Activated gamma-delta T cell treated with Interleukin-2 at 50 U/mL for 16 hours (primary cell): ENCODE data around the gene TSPAN2.

ENCODE experiments used
- DNase-seq: peaks from one replicate; pipeline ENCODE4 v3.0.0-alpha.2; 2020

Gene TSPAN2

DNA sequence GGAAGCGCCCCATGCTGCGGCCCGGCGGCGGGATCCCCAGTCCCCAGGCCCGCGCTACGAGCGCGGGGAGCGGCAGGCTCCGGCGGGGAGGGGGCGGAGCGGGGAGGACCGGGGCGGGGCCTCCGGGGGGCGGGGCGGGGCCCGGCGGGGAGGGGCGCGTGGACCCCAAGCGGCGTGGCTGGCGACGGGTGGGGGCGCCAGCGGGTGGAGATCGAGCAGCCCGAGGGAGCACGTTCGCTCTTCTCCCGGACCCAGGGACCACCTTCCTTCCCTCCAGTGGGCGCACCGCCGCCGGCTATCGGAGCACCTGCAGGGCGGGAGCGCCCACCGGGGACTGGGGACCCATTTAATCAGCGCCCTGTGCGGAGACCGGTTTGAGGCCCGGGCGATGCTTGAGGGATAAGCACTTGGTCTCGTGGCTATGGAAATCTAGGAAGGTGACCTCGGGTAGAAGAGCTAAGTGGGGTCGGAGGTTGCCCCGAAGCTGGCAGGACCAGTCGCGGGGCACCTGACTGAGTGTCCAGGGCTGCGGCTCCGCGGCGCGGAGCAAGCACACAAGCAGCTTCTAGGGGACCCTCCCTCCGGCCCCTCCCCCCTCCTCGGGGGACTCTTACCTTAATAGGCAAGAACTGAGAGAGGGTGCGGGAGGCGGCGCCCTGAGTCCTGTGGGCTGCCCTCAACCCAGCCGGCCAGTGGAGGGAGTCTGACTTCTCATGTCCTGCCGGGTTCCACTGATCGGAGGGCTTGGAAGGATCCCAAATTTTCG is at the start of gene TSPAN2:
Gene TSPAN2 (minus strand): TSS at position 84 of the 766 bp plus-strand sequence. CDS start 71 bp downstream, at position 13.
- DNase-seq: peak; percentile 53

DNA sequence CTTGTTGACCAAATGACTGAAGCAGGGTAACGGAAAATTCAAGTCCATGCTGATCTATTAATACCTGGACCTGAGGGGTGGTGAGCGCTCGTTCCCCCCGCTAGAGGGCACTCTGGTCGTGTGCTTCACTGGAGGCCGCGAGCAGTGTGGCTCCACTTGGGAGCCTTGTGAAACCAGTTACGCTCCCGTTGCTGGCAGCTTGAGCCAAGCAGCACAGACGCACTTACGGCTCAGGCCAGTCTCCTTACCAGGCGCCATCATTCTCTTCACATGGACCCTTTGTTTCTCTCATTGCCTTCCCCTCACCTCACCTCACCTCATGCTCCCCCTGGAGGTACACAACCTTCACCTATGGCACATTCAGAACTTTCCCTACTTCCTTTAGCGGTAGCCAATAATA is 49.7 kb upstream of the TSPAN2 start:
- peak; percentile 58 for DNase-seq

DNA sequence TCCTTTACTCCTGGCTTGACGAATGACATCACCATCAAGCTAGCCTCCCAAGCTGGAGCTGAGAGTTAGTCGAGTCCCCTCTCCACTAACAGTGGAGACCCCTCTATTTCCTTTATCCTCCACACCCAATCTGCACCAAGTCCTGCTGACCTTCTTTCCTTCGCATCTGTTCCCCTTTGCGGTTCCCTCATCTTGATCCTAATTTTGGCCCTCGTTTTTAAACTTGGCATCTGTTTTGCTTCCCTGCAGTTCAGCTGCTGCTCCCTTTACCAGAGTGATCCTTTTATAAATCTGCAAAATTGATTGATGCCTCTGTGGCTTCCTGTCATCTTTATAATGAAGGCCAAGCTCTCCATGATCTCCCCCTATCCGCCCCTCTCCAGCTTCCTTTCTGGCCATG is 49.0 kb upstream of the TSPAN2 start:
- no peak for DNase-seq

DNA sequence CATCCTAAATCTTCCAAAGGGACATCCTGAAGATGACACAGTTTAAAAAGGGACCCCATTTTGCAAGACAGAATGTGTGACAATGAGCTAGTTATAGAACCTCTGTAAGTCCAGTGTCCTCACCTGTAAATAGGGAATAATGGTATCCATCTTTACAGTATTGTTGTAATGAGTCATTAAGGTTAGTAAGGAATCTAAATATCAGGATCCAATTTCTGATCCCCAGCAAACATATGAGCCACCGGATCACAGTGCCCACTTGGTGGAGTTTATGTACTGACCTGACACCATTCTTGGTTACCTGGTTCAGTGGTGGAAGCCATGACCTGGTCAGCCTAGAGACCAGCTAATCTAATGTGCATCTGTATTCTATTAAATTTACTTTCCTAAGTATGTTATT is 47.9 kb upstream of the TSPAN2 start:
- DNase-seq: no peak

DNA sequence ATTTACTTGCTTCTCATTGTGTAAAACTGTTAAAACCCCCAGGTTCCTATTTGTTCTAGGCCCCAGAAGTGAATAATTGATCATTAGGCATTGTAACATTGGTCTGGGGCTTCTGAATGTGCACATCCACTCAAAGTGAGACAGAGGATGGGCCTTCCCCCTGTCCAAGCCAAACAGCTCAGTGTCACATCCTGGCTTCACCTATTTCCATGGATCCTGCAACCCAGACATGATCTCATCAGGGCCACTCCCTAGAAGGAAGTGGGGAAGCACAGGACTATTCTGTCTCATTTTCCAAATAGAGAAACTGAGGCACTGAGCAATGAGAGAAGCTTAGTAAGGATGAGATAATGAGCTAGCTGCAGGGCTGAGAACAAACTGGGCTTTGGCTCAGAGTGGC is 47.4 kb upstream of the TSPAN2 start:
- no peak for DNase-seq

DNA sequence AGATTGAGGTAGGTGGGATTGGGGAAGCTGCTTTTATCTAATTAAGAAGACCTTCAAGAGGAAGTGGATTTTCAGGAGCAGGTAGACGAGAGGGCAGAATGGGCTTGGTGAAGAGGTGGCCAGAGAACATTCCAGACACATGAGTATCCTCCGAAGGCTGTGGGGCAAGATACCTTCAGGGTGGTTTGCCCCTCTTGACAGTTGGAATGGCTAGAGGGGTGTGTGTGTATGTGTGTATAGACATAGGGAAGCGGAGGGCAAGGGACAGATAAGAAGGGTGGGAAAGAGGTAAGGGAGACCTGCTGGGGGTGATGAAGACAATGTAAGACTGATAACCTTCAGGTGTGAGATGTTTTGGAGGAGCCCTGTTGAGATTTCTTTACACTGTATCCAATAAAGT is 46.8 kb upstream of the TSPAN2 start:
- no peak for DNase-seq

DNA sequence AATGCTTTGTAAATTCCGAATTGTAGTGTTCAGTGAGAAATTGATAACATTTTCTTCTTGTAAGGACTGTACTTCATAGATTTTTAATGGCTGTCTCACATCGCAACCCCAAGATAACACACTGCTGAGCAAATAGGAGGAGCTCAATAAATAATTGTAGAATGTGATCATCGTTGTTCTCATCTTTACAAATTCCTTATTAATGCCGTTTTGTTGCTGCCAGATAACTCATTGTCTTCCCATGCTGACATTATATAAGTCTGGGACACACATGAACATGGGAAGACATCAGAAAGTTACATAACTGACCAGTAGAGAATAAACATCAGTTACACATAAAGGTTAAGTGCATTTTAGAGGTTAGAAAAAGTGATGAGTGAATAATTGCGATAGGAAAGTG is 46.4 kb upstream of the TSPAN2 start:
- no peak for DNase-seq

DNA sequence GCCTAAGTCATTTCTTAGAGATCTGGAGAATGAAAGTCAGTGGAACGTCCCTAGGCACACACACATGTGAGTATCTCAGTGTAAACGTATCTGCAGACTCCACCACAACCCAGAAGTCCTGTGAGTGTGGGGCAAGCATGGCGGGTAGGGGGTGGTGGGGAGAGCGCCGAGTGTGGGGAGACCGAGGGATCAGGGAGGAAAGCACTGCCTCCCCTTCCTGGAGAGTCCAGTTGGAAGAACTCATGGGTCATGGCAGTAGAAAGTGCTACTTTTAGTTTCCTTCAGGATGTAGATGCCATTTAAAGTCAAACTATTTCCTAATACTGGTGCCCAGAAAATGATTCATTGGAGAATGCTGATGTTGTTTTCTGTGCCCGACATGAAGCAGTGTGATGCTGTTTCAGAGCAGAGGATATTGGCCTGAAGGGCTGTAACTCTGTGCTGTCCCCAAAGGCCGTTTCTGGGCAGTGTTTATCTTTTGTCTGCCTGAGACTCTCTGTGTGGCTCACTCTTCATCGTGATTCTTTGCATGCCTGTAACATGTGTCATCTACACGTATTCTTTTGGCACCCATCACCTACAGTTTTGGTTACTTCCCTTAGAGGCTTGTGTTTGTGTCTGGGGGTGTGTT is 45.7 kb upstream of the TSPAN2 start:
- no peak for DNase-seq

DNA sequence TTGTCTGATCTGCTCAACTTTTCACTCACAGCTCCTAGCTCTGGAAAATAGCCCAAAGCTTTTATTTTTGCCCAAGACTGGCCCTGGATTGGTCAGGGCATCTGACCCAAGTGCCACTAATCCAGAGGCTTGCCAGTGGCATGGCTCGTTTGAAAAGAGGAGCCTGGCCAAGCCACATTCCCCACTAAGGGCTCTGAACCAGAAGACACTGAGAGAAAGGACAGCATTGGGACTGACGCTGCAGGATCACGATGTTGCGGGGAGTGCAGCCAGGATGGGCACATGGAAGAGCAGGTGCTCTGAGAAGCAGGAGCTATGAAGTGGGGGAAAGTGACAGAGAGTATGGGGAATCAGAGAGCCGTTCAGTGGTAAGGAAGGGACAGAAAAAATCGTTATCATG is 44.9 kb upstream of the TSPAN2 start:
- DNase-seq: no peak

DNA sequence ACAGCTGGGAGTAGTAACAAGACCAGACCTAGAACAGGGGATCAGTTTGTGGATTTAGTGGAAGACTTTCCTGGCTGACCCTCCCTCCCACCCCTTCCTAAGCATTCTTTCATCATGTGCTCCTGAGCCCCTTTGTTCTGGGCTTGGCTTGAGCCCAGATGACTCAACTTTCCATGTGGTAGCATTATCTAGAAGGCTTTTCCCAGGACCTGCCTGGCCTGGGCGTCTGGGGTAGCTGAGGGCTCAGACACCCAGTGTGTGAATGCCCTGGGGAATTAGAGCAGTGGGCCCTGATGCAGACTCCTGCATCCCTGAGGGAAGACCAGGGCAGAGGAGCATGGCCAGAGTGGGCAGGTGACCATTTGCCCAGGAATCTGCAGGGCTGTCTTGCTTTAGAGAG is 44.1 kb upstream of the TSPAN2 start:
- no peak for DNase-seq

DNA sequence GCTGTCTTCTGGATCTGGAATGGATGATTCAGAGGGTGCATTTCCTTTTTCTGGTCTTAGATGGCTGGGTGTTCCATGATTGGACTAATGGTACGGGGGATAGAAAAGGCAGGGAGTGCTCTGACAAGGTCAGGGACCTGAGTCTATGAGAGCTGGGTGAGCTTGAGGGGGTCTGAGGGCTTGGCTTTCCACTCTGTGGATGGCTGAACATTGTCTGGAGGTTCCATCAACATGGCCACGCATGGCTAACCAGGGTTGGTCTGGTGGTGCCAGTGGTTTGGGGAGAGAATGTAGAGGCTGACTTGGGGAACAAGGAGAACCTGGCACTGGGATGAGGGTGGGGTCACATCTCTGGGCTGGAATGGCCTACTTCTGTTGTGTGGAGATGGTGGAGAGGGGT is 41.5 kb upstream of the TSPAN2 start:
- DNase-seq: no peak

DNA sequence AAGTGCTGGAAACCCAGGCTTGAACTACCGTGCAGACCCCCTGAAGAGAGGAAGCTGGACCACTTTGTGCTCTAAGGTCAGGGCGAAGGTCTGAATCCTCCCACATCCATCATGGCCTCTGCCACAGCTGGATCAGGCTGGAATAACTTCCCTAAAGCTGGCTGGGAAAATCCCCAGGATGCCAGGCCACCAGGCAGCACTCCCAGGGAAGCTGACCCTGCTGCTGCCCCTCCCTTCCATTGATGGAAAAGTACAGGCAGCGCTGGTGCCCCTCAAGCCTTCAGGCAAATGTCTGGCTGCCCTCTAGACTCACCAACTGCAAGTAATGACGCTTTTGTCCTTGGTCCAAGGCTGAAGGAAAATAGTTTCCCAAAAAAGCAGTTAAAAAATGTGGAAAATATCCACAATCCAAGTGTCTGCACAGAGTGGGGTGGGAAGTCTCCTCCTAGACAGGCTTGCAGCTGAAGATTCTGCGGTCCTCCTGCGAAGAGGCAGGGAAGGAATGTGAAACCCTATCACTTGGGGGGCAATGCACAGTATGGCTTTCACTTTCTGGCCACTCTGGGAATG is 39.9 kb upstream of the TSPAN2 start:
- no peak for DNase-seq

DNA sequence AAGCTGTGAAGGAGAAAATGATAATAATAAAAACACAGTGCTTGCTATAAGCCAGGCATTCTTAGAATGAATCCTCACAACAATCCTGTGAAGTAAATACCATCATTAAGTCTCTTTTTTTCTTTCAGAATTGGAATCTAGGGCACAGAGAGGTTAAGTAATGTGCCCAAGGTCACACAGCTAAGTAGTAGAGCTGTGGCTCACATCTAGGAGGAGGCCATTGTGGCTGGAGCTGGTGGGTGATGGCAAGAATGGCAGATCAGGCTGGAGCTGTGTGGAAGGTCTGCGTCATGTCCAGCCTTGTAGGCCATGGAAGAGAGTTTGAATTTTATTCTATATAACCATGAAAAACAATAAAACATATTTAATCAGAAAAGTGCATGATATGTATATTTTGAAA is 38.2 kb upstream of the TSPAN2 start:
- no peak for DNase-seq

DNA sequence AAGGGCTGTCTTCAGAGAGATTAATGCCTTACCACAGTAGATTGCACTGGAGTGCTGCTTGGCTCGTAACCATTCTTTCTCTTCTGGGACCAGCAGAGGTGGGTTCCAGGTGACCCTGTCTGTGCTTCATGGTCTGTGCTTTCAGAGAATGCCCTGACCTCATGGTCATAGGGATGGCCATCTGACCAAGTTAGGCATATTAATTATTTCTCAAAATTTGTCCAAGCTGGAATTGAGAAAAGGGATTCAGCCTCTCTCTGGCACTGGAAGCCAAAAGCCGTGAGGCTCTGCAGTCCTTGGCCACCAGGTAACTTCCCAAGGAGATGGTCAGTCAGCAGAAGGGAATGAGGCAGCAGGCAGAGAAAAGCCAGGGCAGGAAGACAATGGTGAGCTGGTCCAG is 37.2 kb upstream of the TSPAN2 start:
- no peak for DNase-seq

DNA sequence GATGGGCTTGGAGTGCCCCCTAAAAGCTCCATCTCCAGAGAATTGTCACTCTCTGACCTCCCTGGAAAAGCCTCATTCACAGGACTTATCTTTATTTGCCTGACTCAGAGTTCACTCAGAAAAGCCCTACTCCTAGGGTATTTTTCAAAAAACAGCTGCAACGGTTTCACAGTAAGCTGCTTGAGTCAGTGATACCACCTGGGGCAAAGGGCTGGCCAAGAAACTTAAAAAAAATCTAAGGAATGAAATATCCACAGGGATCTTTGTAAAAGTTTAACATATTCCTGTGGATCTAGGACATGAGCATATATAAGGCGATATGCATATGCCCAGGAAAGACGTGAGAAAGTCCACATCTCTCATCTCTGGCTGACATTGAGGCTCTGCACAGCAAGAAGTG is 33.8 kb upstream of the TSPAN2 start:
- no peak for DNase-seq

DNA sequence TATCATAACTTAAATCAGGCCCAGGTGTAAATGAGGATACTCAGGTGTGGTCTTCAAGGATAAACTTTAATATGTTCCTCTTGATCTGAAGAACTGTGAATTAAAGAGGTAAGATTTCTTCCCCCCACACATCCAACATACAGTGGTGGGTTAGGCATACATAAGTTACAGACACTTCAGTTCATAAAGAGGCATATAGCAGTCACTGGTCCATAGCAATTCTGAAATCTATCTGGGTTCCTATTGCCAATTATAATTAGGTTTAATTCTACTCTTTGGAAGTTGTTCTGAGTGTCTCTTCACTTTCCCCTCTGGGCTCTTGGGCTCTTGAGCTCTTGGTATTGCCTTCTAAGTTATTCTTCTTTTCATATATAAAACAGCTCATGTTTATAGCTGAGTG is 32.5 kb upstream of the TSPAN2 start:
- no peak for DNase-seq

DNA sequence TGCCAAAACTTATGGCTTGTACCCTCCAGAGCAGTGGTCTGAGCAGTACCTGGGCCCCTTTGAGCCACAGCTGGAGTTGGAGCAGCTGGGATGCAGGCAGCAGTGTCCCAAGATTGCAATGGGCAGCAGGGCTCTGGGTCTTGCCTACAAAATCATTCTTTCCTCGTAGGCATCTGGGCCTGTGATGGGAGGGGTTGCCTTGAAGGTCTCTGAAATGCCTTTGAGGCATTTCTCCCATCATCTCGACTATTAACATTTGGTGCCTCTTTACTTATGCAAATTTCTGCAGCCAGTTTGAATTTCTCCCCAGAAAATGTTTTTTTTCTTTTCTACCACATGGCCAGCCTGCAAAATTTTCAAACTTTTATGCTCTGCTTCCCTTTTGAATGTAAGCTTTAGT is 31.0 kb upstream of the TSPAN2 start:
- no peak for DNase-seq

DNA sequence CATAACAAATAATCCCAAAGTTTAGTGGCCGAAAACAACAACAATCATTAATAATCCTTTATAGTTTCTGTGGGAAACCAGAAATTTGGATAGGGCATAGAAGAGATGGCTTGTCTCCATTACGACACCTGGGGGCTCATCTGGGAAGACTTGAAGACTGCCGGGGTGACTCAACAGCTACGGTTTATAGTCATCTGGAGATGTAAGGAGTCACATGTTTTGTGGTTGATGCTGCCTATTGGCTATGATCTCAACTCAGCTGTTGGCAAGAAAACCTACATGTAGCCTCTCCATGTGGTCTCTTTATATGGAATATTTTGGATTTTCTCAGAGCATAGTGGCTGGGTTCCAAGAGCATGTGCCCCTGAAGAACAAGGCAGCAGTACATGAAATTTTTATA is 29.3 kb upstream of the TSPAN2 start:
- no peak for DNase-seq

DNA sequence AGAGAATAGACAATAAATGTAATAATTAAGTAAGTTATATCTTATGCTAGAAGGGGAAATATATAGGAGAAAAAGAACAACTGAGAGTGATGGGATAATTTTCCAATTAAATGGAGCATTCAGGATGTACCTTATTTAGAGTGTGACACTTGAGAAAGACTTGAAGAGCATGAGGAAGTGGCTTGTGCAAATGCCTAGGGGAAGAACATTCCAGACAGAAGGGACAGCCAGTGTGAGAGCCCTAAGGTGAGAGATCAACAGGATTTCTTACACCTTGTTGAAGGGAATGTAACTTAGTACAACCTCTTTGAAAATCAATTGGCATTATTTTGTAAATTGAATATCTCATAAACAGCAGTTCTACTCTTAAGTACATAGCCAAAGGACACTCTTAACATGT is 28.8 kb upstream of the TSPAN2 start:
- no peak for DNase-seq

DNA sequence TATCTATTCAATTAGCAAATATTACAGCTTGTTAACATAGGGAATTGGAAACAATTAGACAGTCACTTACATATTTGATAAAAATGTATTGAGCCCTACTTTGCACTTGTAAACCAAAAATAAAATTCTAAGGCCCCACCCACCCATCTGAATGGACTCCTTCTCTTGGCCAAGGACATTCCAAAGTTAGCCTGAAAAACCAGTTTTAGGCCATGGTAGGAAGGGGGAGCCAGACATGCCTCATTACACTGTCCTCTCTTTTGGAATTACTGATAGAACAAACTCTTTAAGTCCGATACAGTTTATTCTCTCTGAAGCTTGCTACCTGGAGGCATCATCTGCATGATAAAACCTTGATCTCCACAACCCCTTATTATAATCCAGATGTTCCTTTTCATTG is 28.0 kb upstream of the TSPAN2 start:
- no peak for DNase-seq

DNA sequence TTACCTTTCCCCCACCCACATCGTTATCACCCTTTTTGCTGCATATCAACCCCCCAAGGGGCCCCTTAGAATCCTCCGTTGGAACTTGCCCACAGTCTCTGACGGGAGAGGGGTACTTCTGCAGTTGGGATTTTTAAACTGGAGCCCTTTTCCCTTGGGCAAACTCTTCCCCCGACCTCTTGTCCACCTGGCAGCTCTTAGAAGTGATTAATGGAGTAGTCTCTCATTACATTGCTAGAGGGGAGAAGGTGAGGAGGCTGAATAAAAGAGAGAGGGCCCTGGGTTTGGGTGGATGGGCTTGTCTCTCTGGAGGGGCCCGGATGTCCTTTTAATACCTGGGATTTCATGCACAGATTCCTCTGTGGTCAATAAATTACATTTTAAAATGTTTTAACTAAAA is 27.2 kb upstream of the TSPAN2 start:
- DNase-seq: no peak

DNA sequence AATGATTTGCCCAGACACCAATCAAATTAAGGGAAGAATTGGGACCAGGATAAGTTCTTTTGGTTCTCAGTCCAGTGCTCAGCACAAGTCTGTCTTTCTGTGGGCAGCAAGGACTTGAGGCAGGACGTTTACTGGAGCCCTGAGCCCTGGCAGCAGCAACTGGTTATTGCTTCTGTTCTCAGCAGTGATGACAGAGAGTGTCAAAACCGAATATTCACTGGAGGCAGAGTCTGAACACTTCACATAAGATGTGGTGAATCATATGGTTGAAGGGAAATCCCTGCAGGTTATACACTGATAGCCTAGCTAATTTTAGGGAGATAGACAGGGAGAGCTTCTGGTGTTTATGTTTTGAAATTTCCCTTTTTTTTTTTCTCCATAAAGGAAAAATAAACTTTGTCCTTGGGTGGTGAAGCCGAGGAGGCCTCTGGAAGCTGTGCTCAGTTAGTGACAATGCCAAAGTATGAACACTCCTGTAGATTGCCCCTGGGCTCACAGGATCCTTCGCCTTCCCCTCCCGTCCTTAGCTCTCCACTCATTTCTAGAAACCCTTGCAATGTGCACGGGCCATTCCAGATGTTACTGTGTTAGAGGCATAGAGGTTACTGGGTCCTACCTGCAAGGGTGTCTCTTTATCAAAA is 26.3 kb upstream of the TSPAN2 start:
- DNase-seq: no peak

DNA sequence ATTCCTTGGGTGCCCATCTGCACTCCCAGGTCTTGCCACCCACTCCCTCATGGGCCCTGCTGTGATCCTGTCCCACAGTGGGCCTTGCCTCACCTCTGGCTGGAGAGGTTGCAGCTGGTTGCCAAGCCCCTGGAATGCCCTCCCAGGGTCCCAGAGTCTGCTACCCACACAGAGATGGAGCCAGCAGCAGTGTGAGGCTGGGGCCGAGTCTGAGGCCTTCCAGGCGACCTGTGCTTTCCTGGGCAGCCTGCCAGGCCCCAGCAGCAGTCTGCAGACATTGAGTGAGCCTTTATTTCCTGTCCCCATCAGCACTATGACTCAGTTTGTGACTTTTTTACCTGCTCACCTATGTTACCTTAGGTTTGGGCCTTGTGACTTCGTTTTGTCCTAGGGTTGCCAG is 25.0 kb upstream of the TSPAN2 start:
- peak; percentile 15 for DNase-seq

DNA sequence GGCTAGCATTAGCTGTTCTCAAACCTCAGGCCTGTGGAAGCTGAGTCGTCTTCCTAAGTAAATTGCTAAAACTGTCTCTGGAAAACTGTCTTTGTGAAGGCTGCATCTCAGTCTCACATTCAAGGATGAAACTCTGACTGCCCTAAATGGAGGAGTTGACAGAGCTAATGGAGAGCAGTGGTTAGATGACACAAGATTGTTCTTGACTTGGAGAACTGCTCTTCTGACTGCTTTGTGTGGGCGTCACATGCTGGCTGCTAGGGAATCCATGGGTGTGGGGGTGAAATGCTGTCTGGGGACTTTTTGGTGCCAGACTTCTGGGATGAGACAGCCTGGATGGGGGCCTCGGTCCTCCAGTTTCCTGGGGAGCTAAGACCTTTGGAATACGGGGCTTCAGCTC is 24.5 kb upstream of the TSPAN2 start:
- DNase-seq: no peak
